AG09319 (cell line): ENCODE data around the gene ZNF223.

Source experiments
- DNase-seq: peaks from one replicate; pipeline ENCODE4 v3.0.0-alpha.2; 2010; ENCODE audit warnings: low read depth; ENCODE audit errors: extremely low read depth
- CTCF ChIP-seq: IDR thresholded peaks from 2 replicates; pipeline ENCODE4 v1.5.1; 2011; ENCODE audit warnings: low read depth, mild to moderate bottlenecking, inconsistent platforms, low read length, moderate library complexity

ZNF223 gene

DNA sequence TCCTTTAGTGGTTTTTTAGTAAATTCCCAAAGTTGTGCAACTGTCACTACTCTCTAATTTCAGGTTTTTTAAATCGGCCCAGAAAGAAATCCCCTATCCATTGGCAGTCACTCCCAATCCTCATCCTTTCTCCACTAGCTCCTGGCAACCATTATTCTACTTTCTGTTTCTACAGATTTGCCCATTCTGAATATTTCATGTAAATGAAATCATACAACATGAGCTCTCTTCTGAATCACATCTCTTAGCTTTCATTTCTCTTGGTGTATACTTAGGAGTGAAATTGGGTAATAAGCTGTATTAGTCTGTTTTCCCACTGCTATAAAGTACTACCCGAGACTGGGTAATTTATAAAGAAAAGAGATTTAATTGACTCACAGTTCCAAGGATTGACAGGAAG is 9.7 kb upstream of the ZNF223 start:
- DNase-seq, result no peak
- TF ChIP-seq CTCF, result no peak

GRCh38 chr19:44050740-44051649 is 841 bp upstream of the ZNF223 start:
- no peak for DNase-seq
- no peak for TF ChIP-seq CTCF

- TF ChIP-seq CTCF, result no peak
Observed at GRCh38 chr19:44055870-44056269, 4.0 kb downstream of the ZNF223 start.

GRCh38 chr19:44059229-44059628 is 7.4 kb downstream of the ZNF223 start:
- TF ChIP-seq CTCF, result no peak
- no peak for DNase-seq

More at GRCh38 chr19:44055870-44056269, 4.0 kb downstream of the ZNF223 start:
- DNase-seq, result no peak

- TF ChIP-seq CTCF, result no peak
- no peak for DNase-seq
Observed at GRCh38 chr19:44061038-44061437, 9.2 kb downstream of the ZNF223 start.

- no peak for DNase-seq
- TF ChIP-seq CTCF, result no peak
Observed at GRCh38 chr19:44066305-44066704, 14.5 kb downstream of the ZNF223 start.

- TF ChIP-seq CTCF, result no peak
- DNase-seq, result no peak
Observed at GRCh38 chr19:44069415-44069814, 17.6 kb downstream of the ZNF223 start.
